ENCODE data around the gene IER5.

Gene IER5

DNA sequence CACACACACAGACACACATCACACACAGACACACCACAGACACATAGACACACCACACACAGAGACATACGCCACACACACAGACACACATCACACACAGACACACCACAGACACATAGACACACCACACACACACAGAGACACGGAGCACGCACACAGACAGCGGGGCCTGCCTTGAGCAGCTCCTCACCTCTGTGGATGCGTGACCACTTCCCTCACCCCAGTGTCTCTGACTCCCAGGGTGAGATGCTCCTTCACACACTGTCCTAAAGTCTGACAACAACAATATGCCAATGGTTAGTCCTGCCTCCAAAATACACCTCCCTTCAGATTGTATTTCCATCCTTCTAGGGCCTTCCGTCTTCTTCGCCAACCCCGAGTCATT is 48.2 kb downstream of the IER5 start:
- TF ChIP-seq, protein P1, sequence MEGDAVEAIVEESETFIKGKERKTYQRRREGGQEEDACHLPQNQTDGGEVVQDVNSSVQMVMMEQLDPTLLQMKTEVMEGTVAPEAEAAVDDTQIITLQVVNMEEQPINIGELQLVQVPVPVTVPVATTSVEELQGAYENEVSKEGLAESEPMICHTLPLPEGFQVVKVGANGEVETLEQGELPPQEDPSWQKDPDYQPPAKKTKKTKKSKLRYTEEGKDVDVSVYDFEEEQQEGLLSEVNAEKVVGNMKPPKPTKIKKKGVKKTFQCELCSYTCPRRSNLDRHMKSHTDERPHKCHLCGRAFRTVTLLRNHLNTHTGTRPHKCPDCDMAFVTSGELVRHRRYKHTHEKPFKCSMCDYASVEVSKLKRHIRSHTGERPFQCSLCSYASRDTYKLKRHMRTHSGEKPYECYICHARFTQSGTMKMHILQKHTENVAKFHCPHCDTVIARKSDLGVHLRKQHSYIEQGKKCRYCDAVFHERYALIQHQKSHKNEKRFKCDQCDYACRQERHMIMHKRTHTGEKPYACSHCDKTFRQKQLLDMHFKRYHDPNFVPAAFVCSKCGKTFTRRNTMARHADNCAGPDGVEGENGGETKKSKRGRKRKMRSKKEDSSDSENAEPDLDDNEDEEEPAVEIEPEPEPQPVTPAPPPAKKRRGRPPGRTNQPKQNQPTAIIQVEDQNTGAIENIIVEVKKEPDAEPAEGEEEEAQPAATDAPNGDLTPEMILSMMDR (IDR thresholded peaks at IDR 0.05; ENCODE audit: extremely low read depth, missing control alignments), result no peak
- no peak for DNase-seq (ENCODE audit: low spot score)

DNA sequence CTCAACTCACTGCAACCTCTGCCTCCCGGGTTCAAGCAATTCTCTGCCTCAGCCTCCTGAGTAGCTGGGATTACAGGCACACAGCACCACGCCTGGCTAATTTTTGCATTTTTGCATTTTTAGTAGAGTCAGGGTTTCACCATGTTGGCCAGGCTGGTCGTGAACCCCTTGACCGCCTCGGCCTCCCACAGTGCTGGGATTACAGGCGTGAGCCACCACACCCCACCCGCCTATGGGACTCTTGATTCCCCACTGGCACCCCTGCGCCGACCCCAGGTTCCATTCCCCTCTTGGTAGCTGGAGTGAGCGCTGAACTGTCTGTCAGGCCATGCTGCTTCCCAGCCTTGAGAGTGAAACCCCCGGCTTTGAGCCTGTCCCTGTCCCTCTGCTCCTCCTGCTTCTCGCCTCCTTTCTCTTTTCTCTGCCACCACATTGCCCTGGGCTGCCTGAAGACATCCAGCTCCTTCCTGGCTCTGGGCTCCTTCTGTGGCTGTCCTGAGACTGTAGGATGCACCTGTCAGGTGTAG is 48.8 kb downstream of the IER5 start:
- TF ChIP-seq, protein P1 (IDR thresholded peaks at IDR 0.05; ENCODE audit: extremely low read depth, missing control alignments), result no peak
- DNase-seq (ENCODE audit: low spot score), result no peak

DNA sequence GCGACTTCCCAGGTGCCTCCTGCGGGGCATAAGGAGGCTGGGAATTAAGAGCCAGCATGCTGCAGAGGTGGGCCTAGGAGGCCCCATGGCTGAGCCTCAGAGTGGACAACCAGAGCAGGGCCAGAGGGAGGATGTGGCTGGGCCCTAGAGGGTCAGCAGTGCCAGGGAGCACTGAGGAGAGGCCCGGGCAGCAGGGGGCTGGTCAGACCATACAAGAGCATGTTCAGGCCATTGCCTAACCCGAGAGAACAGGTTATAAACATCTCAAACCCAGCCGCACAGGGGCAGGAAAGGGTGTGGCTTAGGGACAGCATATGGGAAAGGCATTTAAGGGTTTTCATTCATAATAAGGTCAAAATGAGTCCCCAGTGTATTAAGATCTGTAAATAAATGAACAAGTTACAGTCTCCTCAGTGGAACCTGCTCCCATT is 51.1 kb downstream of the IER5 start:
- DNase-seq (ENCODE audit: low spot score), result no peak

DNA sequence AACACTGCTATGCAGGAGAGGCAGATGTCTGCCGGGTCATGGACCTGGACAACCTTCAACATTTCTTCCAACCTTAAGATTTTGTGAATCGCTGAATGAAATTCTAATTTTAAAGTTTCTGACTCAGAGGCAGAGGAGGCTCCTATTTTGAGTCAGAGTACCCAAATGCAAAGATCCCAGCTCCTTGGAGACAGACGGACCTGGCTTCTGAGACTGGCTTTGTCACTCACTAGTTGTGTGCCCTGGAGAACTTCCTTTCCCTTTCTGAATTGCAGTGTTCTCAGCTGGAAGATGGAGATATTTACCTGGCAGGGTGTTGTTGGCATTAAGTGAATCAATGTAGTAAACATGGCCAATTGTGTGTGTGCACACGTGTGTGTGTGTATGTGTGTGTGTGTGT is 51.9 kb downstream of the IER5 start:
- no peak for DNase-seq (ENCODE audit: low spot score)

More for the DNA sequence above, 51.1 kb downstream of the IER5 start:
- TF ChIP-seq, protein P1 (IDR thresholded peaks at IDR 0.05; ENCODE audit: extremely low read depth, missing control alignments), result no peak

DNA sequence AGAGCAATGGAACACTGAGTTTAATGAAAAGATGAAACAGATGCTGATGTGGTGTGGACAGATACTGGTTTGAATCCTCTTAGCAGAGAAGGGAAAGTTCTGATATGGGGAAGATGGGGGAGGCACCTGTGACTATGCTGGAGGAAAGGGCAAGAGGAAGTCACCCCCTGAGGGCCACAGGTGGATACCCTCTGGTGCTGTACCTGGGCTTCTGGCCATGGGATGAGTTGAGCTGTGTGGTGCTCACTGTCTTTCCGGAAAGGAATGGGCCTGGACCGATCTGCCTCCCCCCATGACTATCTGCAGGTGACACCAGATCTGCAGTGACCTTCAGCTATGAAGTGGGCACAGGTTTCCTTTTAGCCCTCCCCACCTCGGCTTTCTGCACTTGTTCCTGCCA is 52.4 kb downstream of the IER5 start:
- TF ChIP-seq, protein P1 (IDR thresholded peaks at IDR 0.05; ENCODE audit: extremely low read depth, missing control alignments), result no peak
- DNase-seq (ENCODE audit: low spot score), result no peak

More for the DNA sequence above, 51.9 kb downstream of the IER5 start:
- TF ChIP-seq, protein P1 (IDR thresholded peaks at IDR 0.05; ENCODE audit: extremely low read depth, missing control alignments), result no peak

DNA sequence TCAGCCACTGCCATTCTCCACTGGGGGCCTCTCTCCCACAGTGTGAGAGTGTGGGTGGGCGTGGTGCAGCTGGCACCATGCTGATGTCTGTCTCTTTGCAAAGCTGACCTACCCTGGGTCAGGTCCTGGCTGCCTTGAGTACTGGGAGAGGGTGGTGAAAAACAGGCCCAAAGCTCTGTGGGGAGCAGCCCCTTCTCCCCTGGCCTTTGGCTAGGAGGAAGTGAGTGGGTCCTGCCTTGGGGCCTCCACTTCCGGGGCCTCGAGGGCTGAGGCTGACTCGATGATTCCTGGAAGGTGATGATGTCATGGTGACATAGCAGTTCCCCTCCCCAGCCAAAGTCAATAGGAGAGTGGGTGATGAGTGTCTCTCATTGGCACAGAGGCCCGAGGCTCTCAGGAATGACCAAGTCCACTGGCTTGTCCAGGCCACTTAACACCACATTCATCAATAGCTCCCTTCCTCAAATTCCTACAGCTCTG is 53.0 kb downstream of the IER5 start:
- TF ChIP-seq, protein P1 (IDR thresholded peaks at IDR 0.05; ENCODE audit: extremely low read depth, missing control alignments), result no peak
- DNase-seq (ENCODE audit: low spot score), result no peak
